CD8-positive, alpha-beta memory T cell (primary cell): Measurements from ENCODE around the gene CDC42EP2. TPM values are rescaled to one million over a fixed set of nuclear protein-coding genes. Genes with fewer than 3 reads are reported as not detected.

Experiments used
- CTCF ChIA-PET: fragments of 350-600 bp; sonication (Branson Sonifier 250); formaldehyde crosslinking; loops from one replicate; lab custom pipeline; 2021; ENCODE audit warnings: antibody characterized with exemption; lab: Charles Lee
- POLR2A ChIA-PET: fragments of 350-600 bp; sonication (Branson Sonifier 250); formaldehyde crosslinking; loops from one replicate; lab custom pipeline; 2021; ENCODE audit warnings: antibody characterized with exemption; lab: Charles Lee
- DNase-seq, 5 donors: peaks; one replicate each; pipeline versions ENCODE4 v3.0.0 to v3.0.0-alpha.2; 2020 to 2022; ENCODE audit warnings: mixed read lengths in 1 of 5
- H3K27ac ChIP-seq: one replicate; pipeline ENCODE4 v1.7.0; 2013; ENCODE audit warnings: low read depth, mild to moderate bottlenecking, low read length, moderate library complexity
- H3K27me3 ChIP-seq: 2 replicates; pipeline ENCODE4 v1.7.0; 2013; ENCODE audit warnings: low read length, mild to moderate bottlenecking; ENCODE audit not compliant: insufficient read depth, poor library complexity, severe bottlenecking
- H3K36me3 ChIP-seq: 2 replicates; pipeline ENCODE4 v1.7.0; 2013; ENCODE audit warnings: mild to moderate bottlenecking, low read length, moderate library complexity; ENCODE audit not compliant: insufficient read depth
- H3K4me1 ChIP-seq: 2 replicates; pipeline ENCODE4 v1.7.0; 2013; ENCODE audit warnings: mild to moderate bottlenecking, low read length, moderate library complexity; ENCODE audit not compliant: insufficient read depth
- H3K4me3 ChIP-seq: 2 replicates; pipeline ENCODE4 v1.7.0; 2013; ENCODE audit warnings: mild to moderate bottlenecking, low read length
- H3K9me3 ChIP-seq: 2 replicates; pipeline ENCODE4 v1.7.0; 2013; ENCODE audit warnings: mild to moderate bottlenecking, low read length
- H3K27ac Mint-ChIP-seq, 8 donors: one replicate each; pipeline ENCODE4 v1.8.0; 2020 to 2021; ENCODE audit warnings: mixed read lengths in 8 of 8, mild to moderate bottlenecking in 6 of 8, inconsistent platforms in 3 of 8, moderate library complexity in 3 of 8
- H3K27me3 Mint-ChIP-seq, 2 donors: one replicate each; pipeline ENCODE4 v1.8.0; 2020 to 2021; ENCODE audit warnings: mixed read lengths in 2 of 2, mild to moderate bottlenecking in 1 of 2, moderate library complexity in 1 of 2
- H3K36me3 Mint-ChIP-seq, 3 donors: one replicate each; pipeline ENCODE4 v1.8.0; 2020 to 2021; ENCODE audit warnings: mixed read lengths in 3 of 3, inconsistent platforms in 1 of 3, mild to moderate bottlenecking in 1 of 3
- H3K4me1 Mint-ChIP-seq, 3 donors: one replicate each; pipeline ENCODE4 v1.8.0; 2020 to 2021; ENCODE audit warnings: mixed read lengths in 3 of 3, inconsistent platforms in 1 of 3, mild to moderate bottlenecking in 1 of 3
- H3K4me3 Mint-ChIP-seq, 7 donors: one replicate each; pipeline ENCODE4 v1.8.0; 2020 to 2021; ENCODE audit warnings: mixed read lengths in 7 of 7, mild to moderate bottlenecking in 6 of 7, moderate library complexity in 4 of 7, inconsistent platforms in 2 of 7
- H3K9me3 Mint-ChIP-seq, 5 donors: one replicate each; pipeline ENCODE4 v1.8.0; 2020 to 2022; ENCODE audit warnings: mixed read lengths in 5 of 5, mild to moderate bottlenecking in 3 of 5, moderate library complexity in 2 of 5, inconsistent platforms in 1 of 5
- polyA plus RNA-seq: library from polyadenylated mRNA; unstranded; fragments of 300-500 nt; fragmentation: Illumina TruSeq; gene quantifications from one replicate; pipeline ENCODE4 v1.2.3, GENCODE V29; 2021
- total RNA-seq, 2 experiments: library from RNA; stranded (reverse); gene quantifications; one replicate each; pipeline ENCODE4 v1.2.3, GENCODE V29; 2021

The CDC42EP2 gene
- total and polyA plus RNA-seq, 3 experiments from 2014 or later = 0.62 to 1.0 TPM; not detected in 1

DNA sequence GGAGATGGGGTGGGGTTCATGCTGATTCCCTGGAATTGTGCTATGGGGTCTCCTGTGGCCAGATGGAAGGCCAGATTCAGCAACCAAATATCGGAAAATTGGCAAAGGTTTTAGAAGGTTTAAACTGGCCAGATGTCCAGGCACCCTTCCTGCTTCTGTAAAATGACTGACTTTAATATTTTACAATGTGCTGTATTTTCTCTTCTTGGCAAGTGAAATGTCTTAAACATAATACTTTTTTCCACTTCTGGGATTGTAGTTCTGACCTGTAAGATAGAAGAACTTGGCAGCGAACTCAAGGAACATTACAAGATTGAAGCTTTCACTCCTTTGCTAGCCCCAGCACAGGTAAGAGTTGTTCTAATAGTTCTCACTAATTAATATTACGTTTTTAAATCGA, 35.4 kb upstream of the CDC42EP2 start:
- Mint-ChIP-seq H3K4me1 (peaks cover 4 to 15% (median 13%) of the 10 kb centered on the region in 3 donors), H3K4me3 (no peak overlapping the region), H3K36me3 (peaks cover 0 to 75% (median 24%) of the 10 kb centered on the region in 3 donors)

DNA sequence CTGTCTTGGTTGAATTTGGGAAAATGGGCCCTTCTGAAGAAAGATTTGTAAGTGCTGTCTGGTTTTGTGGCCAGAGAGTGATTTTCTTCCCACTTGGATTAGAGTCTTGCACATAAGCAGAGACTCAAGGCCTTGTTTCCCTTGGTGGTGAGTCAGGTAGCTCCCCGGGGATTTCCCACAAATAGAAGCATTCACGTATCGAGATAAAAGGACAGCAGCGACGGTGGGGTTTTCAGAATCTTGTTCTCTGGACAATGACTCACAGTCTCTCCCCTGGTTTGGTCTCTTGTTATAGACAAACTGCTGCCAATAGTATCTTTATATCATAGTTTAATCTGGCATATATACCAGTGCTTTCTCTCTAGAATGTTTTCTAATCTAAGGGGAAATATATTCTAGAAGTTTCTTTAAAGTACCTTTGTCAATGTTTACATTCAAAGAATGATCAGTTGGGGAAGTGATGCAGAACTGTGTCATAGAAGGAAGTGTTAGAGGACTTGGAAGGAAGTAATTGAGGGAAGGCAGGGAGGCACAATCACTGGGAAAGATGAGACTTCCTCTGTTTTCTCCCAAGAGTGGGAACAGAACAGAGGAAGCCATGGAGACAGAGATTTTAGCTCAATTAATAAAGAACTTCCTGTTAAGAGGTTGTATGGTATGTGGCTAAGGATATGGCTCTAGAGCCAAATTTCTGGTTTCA, 34.8 kb upstream of the CDC42EP2 start:
- H3K36me3 ChIP-seq = peaks cover 33% of the 10 kb centered on the region
- H3K4me3 ChIP-seq = no peak overlapping the region
- peak overlapping the region in 5 of 8 donors; percentile 0 to 86 (median 68) for H3K27ac Mint-ChIP-seq
- no peaks in the 10 kb centered on the region for H3K4me1 ChIP-seq
- H3K9me3 Mint-ChIP-seq = no peaks in the 10 kb centered on the region
- H3K27me3 Mint-ChIP-seq = no peaks in the 10 kb centered on the region
- CTCF ChIA-PET = interaction anchor here (0.8 to 1.3 kb wide), 6 partner anchors 17 to 50 kb away, joined by 3 to 4 read pairs (median 3); partner anchors contain the start of gene CDC42EP2
- DNase-seq = peak in 1 of 5 donors; percentile 69
- H3K36me3 Mint-ChIP-seq = peaks cover 0 to 78% (median 24%) of the 10 kb centered on the region in 3 donors
- H3K4me3 Mint-ChIP-seq = no peak overlapping the region
- H3K9me3 ChIP-seq = no peaks in the 10 kb centered on the region
- H3K27ac ChIP-seq = no peak overlapping the region
- H3K4me1 Mint-ChIP-seq = peaks cover 4 to 15% (median 13%) of the 10 kb centered on the region in 3 donors
- POLR2A ChIA-PET = no interaction called here
- no peaks in the 10 kb centered on the region for H3K27me3 ChIP-seq

More for the DNA sequence above, 35.4 kb upstream of the CDC42EP2 start:
- H3K27ac ChIP-seq = no peak overlapping the region
- H3K36me3 ChIP-seq = peaks cover 33% of the 10 kb centered on the region
- no peaks in the 10 kb centered on the region for H3K9me3 ChIP-seq
- no peak for DNase-seq
- no peaks in the 10 kb centered on the region for H3K27me3 ChIP-seq
- Mint-ChIP-seq H3K9me3 (no peaks in the 10 kb centered on the region), H3K27me3 (no peaks in the 10 kb centered on the region), H3K27ac (peak overlapping the region in 4 of 8 donors; percentile 44 to 86 (median 59))
- ChIA-PET CTCF (interaction anchor here (0.9 to 1.1 kb wide), 3 partner anchors 16 to 51 kb away, joined by 3 to 4 read pairs (median 3); no protein-coding TSS in a partner anchor), POLR2A (no interaction called here)
- H3K4me1 ChIP-seq = no peaks in the 10 kb centered on the region
- no peak overlapping the region for H3K4me3 ChIP-seq

DNA sequence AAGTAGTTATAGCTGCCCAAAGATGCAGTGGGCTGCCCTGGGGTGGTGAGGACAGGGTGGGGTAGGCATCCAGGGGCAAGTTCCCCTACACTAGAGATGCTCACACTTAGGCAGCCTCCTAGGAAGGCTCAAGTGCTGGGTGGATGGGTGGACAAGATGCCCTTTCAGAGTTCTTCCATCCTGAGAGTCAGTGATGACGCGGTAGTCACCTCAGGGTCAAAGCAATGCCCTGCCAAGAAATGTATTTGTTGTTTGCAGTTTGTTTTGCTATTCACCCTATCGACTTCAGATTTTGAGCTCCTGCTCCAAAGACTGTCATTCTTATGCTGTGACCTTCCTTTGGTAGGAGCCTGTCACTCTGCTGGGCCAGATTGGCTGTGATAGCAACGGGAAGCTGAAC, 34.0 kb upstream of the CDC42EP2 start:
- Mint-ChIP-seq H3K27me3 (no peaks in the 10 kb centered on the region), H3K36me3 (peaks cover 0 to 80% (median 24%) of the 10 kb centered on the region in 3 donors), H3K4me3 (no peak overlapping the region), H3K27ac (peak overlapping the region in 1 of 8 donors; percentile 70), H3K9me3 (no peaks in the 10 kb centered on the region), H3K4me1 (peaks cover 4 to 15% (median 13%) of the 10 kb centered on the region in 3 donors)
- H3K27ac ChIP-seq = no peak overlapping the region
- no peak for DNase-seq
- ChIA-PET CTCF (interaction anchor here (0.8 to 1.3 kb wide), 3 partner anchors 22 to 49 kb away, joined by 3 read pairs; partner anchors contain the start of gene CDC42EP2), POLR2A (no interaction called here)
- no peaks in the 10 kb centered on the region for H3K4me1 ChIP-seq
- peaks cover 33% of the 10 kb centered on the region for H3K36me3 ChIP-seq
- H3K4me3 ChIP-seq = no peak overlapping the region
- no peaks in the 10 kb centered on the region for H3K9me3 ChIP-seq
- H3K27me3 ChIP-seq = no peaks in the 10 kb centered on the region

DNA sequence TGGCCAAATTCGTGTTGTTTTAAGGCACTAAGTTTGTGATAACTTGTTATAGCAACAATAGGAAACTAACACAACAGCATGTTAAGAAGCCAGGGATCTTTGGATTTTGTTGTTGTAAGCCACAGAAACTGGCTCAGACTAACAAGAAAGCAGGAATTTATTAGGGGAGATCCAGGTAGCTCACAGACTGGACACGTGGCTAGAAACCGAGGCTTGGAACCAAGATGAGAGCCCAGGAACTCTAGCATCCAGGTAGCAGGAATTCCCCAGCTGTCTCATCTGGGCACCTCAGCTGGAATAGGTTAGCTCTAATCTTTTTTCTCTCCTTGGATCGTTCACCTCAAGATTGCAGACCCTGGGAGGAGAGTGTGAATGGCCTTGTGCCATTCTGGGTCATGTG, 28.0 kb upstream of the CDC42EP2 start:
- Histone ChIP-seq H3K27ac (no peak overlapping the region), H3K4me1 (no peaks in the 10 kb centered on the region), H3K36me3 (peaks cover 16% of the 10 kb centered on the region), H3K27me3 (no peaks in the 10 kb centered on the region), H3K4me3 (no peak overlapping the region), H3K9me3 (no peaks in the 10 kb centered on the region)
- H3K4me1 Mint-ChIP-seq = no peaks in the 10 kb centered on the region
- no peak for DNase-seq
- peaks cover 6 to 83% (median 14%) of the 10 kb centered on the region in 3 donors for H3K36me3 Mint-ChIP-seq
- ChIA-PET CTCF (no interaction called here), POLR2A (no interaction called here)
- H3K9me3 Mint-ChIP-seq = no peaks in the 10 kb centered on the region
- no peak overlapping the region for H3K4me3 Mint-ChIP-seq
- no peaks in the 10 kb centered on the region for H3K27me3 Mint-ChIP-seq
- H3K27ac Mint-ChIP-seq = peak overlapping the region in 1 of 8 donors; percentile 50

DNA sequence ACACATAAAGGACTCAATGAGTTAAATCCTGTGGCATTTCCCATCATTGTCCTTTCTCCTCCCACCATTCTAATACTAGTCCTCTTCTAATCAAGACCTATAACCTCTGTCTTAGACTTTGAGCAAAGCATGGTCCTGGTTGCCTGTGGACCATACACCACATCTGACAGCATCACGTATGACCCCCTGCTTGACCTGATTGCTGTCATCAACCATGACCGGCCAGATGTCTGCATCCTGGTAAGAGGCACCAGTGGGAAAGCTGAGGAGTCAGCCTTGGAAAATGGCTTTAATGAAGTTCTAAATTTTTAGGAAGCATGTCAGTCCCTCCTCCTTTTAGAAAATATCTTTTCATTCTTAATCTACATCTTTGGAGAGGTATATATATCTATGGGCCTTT, 27.1 kb upstream of the CDC42EP2 start:
- H3K27me3 ChIP-seq = no peaks in the 10 kb centered on the region
- Mint-ChIP-seq H3K27me3 (no peaks in the 10 kb centered on the region), H3K4me3 (no peak overlapping the region), H3K36me3 (peaks cover 6 to 81% (median 13%) of the 10 kb centered on the region in 3 donors), H3K9me3 (no peaks in the 10 kb centered on the region), H3K4me1 (no peaks in the 10 kb centered on the region), H3K27ac (peak overlapping the region in 1 of 8 donors; percentile 1)
- H3K27ac ChIP-seq = no peak overlapping the region
- no peak overlapping the region for H3K4me3 ChIP-seq
- H3K4me1 ChIP-seq = no peaks in the 10 kb centered on the region
- ChIA-PET POLR2A (interaction anchor here (0.7 kb wide), 1 partner anchor 68 kb away, joined by 5 read pairs; no protein-coding TSS in a partner anchor), CTCF (interaction anchor here (0.6 kb wide), 1 partner anchor 1643 kb away, joined by 3 read pairs; no protein-coding TSS in a partner anchor)
- no peak for DNase-seq
- peaks cover 7% of the 10 kb centered on the region for H3K36me3 ChIP-seq
- no peaks in the 10 kb centered on the region for H3K9me3 ChIP-seq

DNA sequence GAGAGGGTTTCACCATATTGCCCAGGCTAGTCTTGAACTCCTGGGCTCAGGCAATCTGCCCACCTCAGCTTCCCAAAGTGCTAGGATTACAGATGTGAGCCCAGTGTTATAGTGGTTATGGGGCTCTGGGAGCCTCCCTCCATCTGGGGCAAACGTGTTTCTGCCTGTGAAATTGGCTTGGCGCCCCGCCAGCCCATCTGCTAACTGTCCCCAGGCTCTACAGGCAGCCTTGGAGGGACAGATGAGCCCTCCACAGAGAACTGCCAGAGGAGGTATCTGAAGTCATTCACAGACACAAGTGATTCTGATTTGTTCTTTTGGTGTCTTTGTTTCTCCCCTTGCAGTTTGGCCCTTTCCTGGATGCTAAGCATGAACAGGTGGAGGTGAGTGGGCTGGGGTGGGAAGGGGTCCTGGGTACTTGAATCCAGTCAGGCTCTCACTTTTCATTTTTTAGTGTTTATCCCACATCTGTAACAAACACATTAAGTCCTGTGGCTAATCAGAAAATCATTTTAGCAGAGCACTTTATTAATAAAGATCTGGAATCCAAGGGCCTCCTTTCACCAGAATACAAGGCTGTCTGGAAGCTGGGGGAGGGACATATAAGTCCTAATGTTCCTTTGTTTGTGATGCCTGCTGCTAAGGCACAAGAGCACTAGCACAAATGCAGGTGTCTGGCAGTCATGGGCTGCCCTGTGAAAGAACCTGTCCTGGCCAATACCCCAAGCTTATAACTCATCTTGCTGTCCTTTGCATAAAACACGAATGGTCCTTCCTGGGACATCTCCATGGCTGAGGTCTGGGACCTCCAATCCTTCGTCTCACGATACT, 25.7 kb upstream of the CDC42EP2 start:
- no peak for DNase-seq
- H3K4me1 ChIP-seq = no peaks in the 10 kb centered on the region
- Mint-ChIP-seq H3K4me3 (no peak overlapping the region), H3K36me3 (peaks cover 6 to 87% (median 16%) of the 10 kb centered on the region in 3 donors), H3K27ac (no peak overlapping the region), H3K27me3 (peaks cover 0 to 1% of the 10 kb centered on the region in 2 donors), H3K9me3 (no peaks in the 10 kb centered on the region), H3K4me1 (no peaks in the 10 kb centered on the region)
- no peak overlapping the region for H3K27ac ChIP-seq
- peaks cover 7% of the 10 kb centered on the region for H3K36me3 ChIP-seq
- no peak overlapping the region for H3K4me3 ChIP-seq
- ChIA-PET POLR2A (interaction anchor here (0.6 kb wide), 1 partner anchor 107 kb away, joined by 7 read pairs; no protein-coding TSS in a partner anchor), CTCF (interaction anchor here (0.7 kb wide), 1 partner anchor 25 kb away, joined by 3 read pairs; no protein-coding TSS in a partner anchor)
- no peaks in the 10 kb centered on the region for H3K27me3 ChIP-seq
- no peaks in the 10 kb centered on the region for H3K9me3 ChIP-seq

DNA sequence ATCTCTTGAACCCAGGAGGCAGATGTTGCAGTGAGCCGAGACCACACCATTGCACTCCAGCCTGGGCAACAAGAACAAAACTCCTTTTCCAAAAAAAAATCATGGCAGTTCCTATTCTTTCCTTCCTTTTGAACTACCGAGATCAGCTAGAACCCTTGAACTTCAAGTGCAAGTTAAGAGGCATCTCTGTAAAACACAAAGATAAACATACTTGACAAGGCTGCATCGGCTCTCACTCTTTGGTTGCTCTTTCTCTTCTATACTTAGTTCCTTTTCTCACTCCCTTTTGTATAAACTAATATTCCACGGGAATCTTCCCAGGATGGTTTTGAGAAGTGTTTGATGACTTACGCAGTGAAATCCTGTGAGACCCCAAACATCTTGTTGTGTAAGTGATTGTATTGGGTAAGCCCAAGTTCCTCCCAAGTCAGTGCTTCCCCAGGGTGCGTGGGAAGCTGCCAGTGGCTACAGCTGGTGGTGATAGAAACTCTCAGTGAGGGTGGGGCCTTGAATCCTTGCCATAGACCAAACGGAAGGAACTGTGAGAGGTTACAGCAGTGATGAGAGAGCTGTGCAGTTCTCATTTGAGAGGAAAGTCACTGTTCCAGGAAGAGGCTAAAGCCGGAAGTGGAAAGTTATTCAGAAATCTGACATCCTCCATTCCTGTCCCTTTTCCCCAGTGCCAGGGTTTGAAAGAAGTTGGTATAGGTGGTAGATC, 24.1 kb upstream of the CDC42EP2 start:
- H3K27ac Mint-ChIP-seq = no peak overlapping the region
- Histone ChIP-seq H3K4me1 (no peaks in the 10 kb centered on the region), H3K36me3 (peaks cover 20% of the 10 kb centered on the region), H3K4me3 (no peak overlapping the region), H3K9me3 (no peaks in the 10 kb centered on the region), H3K27ac (no peak overlapping the region), H3K27me3 (no peaks in the 10 kb centered on the region)
- peaks cover 6 to 92% (median 25%) of the 10 kb centered on the region in 3 donors for H3K36me3 Mint-ChIP-seq
- no peak for DNase-seq
- H3K4me3 Mint-ChIP-seq = no peak overlapping the region
- peaks cover 0 to 1% of the 10 kb centered on the region in 2 donors for H3K27me3 Mint-ChIP-seq
- H3K4me1 Mint-ChIP-seq = no peaks in the 10 kb centered on the region
- CTCF ChIA-PET = interaction anchor here (1.0 kb wide), 1 partner anchor 39 kb away, joined by 3 read pairs; no protein-coding TSS in a partner anchor
- H3K9me3 Mint-ChIP-seq = no peaks in the 10 kb centered on the region
- POLR2A ChIA-PET = no interaction called here
